RPMI8226 (cell line): Measurements from ENCODE around the gene CAMSAP3.

Experiments used
- DNase-seq: peaks from one replicate; pipeline ENCODE4 v3.0.0-alpha.2; 2015

Gene CAMSAP3

DNA sequence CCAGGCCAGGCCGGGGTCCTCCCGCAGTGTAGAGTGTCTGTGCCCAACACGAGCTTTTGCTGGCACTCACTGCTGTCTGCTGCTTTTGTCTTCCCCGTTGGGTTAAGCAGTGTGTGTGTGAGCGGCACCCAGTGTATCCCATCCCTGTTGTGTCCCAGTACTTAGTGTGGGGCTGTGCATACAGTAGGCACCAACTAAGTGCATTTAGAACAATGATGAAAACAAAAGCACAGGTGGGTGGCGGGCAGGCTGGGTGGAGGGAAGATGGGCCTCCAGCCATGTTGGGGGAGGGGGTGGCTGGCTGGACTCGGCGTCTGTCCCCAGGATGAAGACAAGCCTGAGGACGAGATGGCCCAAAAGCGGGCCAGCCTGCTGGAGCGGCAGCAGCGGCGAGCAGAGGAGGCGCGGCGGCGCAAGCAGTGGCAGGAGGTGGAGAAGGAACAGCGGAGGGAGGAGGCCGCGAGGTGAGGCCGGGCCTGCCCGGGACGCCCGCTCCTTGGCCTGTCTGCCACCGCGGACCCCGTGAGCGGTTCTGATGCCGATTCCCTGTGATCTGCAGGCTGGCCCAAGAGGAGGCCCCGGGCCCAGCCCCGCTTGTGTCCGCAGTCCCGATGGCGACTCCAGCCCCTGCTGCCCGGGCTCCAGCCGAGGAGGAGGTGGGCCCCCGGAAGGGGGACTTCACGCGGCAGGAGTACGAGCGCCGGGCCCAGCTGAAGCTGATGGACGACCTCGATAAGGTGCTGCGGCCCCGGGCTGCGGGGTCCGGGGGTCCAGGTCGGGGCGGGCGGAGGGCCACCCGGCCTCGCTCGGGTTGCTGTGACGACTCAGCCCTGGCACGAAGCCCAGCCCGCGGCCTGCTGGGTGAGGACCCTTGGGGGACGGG lies 19.4 kb downstream of the CAMSAP3 start:
- DNase-seq: no peak

GRCh38 chr19:7617172-7617571 lies 21.5 kb downstream of the CAMSAP3 start:
- DNase-seq: no peak

GRCh38 chr19:7617735-7618134 lies 22.1 kb downstream of the CAMSAP3 start:
- no peak for DNase-seq

DNA sequence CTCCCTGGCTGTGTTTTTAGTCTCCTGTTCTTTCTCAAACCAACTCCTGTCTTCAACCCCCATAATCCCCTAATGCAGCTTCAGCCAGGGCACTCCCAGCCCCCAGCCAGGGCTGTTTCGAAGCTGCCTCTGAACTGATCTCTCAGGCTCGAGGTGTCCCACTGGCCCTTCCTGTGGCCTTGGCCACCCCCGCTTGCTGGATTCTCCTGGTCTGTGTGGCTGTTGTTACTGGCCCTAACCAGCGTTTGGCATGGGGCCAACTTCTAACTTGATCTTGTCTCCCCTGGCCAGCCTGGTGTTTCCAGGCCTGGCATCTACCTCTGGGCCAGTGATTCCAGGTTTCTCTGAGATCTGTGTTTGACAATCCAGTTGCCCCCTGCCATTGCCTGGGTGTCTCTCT lies 22.7 kb downstream of the CAMSAP3 start:
- DNase-seq: no peak

DNA sequence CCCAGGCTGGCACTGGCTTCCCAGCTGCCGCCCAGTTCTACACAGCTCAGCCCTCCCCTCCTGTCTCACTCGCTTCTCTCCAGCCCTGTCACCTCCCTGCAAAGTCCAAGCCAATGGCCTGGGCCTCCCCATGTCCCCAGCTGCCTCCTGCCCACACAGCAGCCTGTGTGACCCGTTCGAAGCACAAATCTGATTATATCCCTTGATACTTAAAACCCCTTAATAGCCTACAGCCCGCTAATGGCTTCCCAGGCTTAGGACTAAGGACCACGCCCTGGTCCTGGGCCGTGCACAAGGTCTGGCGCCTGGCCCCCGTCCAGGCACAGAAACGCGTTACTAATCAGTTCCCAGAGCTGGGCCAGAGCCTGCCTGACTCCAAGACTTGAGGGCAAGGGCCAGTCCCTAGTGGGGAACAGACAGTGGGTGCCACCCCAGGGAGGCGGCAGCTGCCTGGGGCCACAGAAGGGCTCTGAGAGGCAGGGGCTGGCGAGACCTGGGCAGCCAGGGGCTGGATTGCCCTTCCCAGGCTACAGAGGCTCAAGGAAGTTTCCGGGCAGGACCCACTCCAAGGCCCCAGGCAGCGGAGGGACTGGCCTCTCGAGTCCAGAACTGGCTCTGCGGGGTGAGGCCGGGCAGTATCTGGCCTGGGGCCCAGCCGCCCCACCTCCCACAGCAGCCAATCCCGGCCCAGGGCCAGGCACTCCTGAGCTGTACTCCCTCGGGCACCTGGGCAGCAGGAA lies 23.3 kb downstream of the CAMSAP3 start:
- DNase-seq: no peak

DNA sequence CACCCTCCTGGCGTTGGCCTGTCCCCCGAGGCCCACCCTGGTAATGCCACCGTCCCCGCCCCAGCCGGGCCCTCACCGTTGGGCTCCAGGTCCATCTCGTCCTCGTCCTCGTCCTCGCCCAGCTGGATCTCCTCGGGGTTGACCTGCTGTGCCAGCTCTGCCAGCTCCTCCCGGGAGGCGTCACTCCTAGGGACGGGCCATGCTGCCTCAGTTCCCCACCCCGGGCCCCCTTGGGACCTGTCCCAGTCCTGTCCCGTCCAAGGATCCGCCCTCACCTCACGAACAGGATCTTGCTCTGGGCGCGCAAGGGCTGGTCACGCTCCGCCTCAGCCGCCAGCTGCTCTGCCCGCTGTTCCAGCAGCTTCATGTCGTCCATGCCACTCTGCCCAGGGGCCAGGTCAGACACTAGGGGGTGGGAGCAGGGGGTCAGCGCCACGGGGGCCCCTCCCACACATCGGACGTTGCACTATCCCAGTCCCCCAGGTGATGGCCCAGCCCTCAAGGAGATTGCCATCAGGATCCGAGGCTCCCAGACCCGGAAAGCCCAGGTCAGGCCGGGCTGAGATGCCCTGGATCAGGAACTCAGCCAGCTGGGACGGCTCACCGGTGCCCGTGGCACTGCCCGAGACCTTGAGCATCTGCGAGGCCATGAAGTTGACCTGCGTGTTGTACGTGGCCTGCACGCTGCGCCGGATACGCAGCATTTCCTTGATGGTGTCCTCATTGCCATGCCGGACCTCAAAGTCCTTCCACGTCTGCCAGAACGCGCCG lies 24.2 kb downstream of the CAMSAP3 start:
- DNase-seq: no peak

- DNase-seq: no peak
These were observed 25.1 kb downstream of the CAMSAP3 start for GRCh38 chr19:7620442-7621412.

DNA sequence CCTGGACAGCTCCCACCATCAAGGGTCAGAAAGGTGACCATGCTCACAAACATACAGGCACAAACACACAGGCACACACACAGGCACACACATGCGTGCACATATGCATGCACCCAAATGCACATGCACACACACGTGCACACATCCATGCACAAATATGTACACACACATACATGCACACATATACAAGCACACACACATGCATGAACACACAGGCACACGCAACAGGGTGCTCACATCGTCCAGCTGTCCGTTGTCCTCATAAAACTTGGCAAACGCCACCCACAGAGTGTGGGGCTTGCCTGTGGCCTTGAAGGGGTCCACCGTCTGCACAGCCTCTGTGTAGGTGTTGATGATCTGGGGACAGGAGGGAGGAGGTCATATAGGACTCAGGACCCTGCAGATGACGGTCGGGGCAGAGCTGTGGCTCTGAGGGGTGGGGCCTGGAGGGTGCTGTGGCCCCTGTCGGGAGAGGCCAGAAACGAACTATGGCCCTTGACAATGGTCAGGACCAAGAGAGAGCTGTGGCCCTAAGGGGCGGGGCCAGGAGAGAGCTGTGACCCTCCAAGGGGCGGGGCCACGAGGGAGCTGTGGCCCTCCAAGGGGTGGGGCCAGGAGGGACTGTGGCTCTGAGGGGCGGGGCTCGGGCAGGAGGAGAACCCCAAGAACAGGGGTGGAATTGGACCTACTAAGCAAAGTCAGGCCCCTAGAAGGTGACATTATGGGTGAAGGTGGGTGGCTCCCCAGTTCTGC lies 27.4 kb downstream of the CAMSAP3 start:
- DNase-seq: no peak

- no peak for DNase-seq
These were observed 28.3 kb downstream of the CAMSAP3 start for GRCh38 chr19:7623725-7624603.

DNA sequence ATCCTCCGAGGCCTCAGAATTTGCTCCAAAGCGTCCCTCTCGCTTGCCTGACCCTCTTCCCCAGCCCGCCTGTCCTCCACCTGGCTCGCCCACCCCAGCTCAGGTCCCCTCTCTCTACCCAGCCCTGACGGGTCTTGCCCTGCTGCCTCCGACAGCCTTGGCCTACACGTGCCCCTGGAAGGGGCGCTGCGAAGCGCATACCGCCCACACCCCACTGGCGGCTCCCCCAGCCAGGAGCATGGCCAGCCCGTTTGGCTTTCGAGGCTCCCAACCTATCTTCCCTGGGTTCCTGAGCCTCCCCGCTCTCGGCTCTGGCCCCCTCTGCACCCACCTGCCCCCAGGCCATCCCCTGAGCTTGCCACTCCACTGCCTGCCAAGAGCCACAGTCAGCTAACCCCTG lies 29.1 kb downstream of the CAMSAP3 start:
- no peak for DNase-seq

DNA sequence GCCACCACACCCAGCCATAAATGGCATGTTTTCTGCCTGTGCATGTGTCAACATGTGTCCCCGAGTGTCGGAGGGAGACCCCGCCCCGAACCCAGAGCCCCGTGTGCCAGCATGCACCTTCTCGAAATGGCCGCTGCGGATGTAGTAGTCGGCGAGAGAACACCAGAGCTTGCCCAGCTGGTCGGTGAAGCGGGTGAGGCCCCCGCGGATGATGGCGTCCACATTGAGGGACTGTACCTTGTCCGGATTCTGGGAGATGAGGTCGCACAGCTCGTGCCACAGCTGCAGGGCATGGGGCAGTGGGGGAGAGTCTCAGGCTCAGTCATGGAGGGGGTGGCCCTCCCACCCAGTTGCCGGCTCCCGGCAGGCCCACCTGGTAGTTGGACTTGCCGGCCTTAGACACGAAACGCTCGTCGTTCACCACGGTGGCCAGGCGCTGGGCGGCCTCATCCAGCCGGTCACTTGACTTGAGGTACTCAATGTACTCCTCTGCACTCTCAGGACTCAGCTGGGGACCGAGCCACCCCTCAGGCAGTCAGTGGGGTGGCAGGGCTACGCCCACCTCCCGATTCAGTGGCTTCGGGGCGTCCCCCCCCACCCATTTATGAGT lies 30.2 kb downstream of the CAMSAP3 start:
- DNase-seq: no peak

DNA sequence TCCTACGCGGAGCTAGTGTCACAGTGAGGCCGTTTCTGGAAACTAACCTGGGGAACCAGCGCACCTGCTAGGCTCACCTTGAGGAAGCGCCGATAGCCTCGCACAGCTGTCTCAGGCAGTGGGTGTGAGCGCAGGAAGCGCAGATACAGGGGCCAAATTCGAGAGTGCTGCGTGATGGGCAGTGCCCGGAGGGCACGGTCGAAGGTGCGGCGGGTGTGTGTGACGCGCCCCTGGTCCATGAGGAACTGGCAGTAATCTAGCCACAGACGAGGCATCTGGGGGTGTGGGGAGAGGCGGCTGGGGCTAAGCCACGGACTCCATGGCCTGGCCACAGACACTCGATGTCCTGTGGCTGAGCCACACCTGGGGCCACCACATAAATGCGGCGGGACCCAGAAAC lies 31.5 kb downstream of the CAMSAP3 start:
- no peak for DNase-seq

- no peak for DNase-seq
These were observed 33.1 kb downstream of the CAMSAP3 start for GRCh38 chr19:7628589-7629311.

- peak; percentile 98 for DNase-seq
These were observed 33.8 kb downstream of the CAMSAP3 start, which contains the start of the genes PET100 and XAB2 for GRCh38 chr19:7629347-7630054. TSS of gene PET100 (plus strand) at chr19:7629793. CDS start at chr19:7629834, 41 bp downstream. TSS of gene XAB2 (minus strand) at chr19:7629545. CDS start at chr19:7629527, 18 bp downstream.

DNA sequence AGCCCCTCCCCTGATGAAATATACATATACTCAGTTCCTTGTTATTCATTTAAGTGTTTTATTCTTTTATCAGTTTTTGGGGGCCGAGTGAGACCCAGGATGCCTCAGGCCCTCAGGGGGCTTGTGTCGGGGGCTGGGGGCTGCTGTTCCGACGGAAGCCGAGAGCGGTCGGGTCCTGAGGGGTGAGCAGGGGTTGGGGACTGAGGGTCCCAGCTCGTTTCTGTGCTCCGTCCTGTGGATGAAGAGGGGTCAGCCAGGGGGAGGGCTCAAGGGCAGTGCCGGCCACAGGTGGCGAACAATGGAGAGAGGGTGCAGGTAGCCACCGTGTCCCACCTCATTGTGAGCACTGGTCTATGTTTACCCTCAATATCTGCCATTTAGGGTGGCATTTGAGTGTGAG lies 35.9 kb downstream of the CAMSAP3 start:
- DNase-seq: no peak

- DNase-seq: no peak
These were observed 36.9 kb downstream of the CAMSAP3 start for GRCh38 chr19:7632340-7633203.

DNA sequence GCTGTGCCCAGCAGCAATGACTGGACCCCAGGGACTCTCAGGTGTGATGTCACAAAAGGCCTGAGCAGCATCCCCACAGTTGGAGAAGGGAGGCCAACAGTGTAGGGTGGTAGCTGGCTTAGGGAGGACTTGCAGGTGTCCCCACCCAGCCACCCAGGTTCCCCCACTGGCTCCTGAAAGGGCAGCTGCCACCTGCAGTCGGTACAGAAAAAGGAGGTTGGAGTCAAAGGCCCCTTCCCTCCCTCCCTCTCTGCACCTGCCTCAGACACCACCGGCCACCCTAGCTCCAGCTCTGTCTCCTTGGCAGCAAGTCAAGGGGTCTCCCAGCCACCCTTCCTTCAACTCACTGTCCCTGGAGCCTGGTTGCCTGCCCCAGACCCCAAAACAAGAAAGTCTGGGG lies 38.0 kb downstream of the CAMSAP3 start, which contains the start of gene PCP2:
TSS of gene PCP2 (minus strand) at position 22 of the 400 bp plus-strand sequence. CDS start 262 bp downstream, outside the sequence.
- no peak for DNase-seq
